GM06990 (cell line): Measurements from ENCODE around the gene CPNE9.

Experiments used
- DNase-seq: peaks from one replicate; pipeline ENCODE4 v3.0.0-alpha.2; 2011; ENCODE audit not compliant: insufficient read length; ENCODE audit errors: extremely low read depth
- H3K27me3 ChIP-seq: replicated peaks from 2 replicates; pipeline ENCODE4 v1.6.0; 2011; ENCODE audit warnings: low read length; ENCODE audit not compliant: control insufficient read depth, insufficient read depth
- H3K36me3 ChIP-seq: 2 replicates; pipeline ENCODE4 v1.5.1; 2011; ENCODE audit warnings: low read length; ENCODE audit not compliant: control insufficient read depth, insufficient read depth
- H3K4me3 ChIP-seq: replicated peaks from 2 replicates; pipeline ENCODE4 v1.5.1; 2011; ENCODE audit warnings: low read depth, mild to moderate bottlenecking, control low read depth, low read length
- TF ChIP-seq, protein P1 (sequence below): IDR thresholded peaks from 2 replicates; pipeline ENCODE4 v1.5.1; 2011; ENCODE audit warnings: low read length, control low read depth, mild to moderate bottlenecking, inconsistent platforms; ENCODE audit not compliant: insufficient read depth, poor library complexity, severe bottlenecking

Gene CPNE9

DNA sequence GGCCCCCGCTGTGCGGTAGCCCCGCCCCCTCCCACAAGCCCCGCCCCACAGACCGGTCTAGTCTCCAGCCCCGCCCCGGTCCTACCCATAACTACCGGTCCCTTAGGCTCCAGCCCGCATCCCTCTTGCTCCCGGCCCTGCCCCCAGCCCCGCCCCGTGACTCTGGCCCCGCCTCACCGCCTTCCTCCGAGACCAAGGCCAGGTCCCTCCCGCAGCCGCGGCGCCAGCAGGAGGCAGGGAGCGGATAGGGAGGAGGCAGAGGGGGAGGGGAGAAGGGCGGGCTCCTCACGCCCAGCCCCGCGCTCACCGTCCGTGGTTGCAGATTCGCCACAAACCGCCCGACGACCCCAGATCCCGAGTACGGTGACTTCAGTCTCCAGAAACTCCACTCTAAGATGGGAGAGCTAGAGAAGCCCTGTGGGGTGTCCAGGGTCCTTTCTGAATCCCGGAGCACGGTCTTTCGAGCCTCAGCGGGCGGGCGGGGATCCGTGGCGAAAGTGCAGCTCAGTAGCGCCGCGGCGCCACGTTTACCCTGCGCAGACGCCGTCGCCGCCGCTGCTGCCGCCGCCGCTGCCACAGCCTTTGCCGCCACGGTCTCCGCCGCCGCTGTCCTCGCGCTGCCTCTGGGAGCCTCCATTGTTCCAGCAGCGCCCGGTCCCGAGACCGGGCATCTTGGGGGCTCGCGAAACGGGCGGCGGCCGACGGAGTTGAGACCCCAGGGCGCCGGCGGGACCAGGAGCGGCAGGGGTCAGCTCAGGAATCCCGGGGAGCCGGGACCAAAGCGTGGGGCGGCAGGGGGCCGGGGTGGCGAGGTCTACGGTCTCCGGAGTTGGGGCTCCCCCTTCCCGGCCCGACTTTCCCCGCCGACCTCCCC is 27.8 kb downstream of the CPNE9 start, which contains the start of gene BRPF1:
BRPF1 (plus strand) TSS at position 530 of the 874 bp plus-strand sequence. CDS start 2,406 bp downstream, outside the sequence.
- peak; percentile 99 for DNase-seq
- peak within 1 kb of the TSS; percentile 95 for H3K4me3 ChIP-seq
- H3K36me3 ChIP-seq = peaks cover 10% of the 10 kb centered on the region
- TF ChIP-seq, protein P1, sequence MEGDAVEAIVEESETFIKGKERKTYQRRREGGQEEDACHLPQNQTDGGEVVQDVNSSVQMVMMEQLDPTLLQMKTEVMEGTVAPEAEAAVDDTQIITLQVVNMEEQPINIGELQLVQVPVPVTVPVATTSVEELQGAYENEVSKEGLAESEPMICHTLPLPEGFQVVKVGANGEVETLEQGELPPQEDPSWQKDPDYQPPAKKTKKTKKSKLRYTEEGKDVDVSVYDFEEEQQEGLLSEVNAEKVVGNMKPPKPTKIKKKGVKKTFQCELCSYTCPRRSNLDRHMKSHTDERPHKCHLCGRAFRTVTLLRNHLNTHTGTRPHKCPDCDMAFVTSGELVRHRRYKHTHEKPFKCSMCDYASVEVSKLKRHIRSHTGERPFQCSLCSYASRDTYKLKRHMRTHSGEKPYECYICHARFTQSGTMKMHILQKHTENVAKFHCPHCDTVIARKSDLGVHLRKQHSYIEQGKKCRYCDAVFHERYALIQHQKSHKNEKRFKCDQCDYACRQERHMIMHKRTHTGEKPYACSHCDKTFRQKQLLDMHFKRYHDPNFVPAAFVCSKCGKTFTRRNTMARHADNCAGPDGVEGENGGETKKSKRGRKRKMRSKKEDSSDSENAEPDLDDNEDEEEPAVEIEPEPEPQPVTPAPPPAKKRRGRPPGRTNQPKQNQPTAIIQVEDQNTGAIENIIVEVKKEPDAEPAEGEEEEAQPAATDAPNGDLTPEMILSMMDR = no peak
- no peaks in the 10 kb centered on the region for H3K27me3 ChIP-seq

DNA sequence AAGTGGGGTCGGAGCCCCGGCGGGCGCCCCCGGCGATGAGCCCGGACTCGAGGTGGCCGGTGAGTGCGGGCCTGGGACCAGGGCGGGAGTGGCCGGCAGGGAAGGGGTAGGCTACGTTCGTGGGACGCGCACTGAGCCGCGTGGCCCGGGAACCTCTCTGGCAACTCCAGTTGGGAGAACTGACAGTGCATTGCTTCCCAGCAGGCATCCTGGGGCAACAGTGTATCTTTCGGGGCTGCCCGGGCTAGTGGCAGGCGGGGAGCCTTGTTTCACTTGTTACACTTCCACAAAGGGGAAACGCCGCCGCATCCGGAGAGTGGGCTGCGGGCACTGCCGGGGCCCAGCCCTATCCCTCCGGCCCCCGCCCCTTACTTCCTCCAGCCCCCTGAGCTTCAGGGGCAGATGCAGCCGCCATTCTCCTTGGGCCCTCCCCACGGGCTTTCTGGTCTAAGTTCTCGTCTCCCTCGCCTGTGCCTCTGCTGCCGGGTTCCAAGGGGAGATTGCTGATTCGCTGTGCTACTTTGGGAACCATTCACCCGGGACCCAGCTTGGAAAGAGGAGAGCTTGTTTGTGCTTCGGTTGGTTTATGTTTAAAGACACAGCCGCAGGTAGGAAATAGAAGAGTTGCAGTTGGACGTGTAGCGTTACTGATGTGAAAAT is 28.6 kb downstream of the CPNE9 start:
- Histone ChIP-seq H3K4me3 (peak overlapping the region; percentile 95), H3K36me3 (peaks cover 15% of the 10 kb centered on the region), H3K27me3 (no peaks in the 10 kb centered on the region)
- TF ChIP-seq, protein P1 = no peak
- DNase-seq = peak; percentile 55

DNA sequence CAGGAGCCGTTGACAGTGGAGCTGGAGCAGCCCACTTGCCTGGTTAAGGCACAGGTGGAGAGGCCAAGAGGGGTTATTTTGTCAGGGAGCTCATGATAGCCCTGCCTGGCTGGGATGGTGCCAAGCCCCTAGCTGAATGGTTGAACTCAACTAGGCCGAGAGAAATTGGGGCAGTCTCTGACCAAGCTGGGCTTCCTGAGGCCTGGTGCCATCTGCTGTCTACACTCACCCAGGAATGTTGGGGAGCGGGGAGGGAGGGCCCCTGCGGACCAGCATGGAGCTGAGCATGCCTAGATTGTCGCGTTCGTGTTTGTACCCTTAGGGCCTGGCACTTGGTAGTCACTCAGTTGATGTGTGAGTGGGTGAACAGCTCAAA is 29.1 kb downstream of the CPNE9 start:
- TF ChIP-seq, protein P1 = no peak

DNA sequence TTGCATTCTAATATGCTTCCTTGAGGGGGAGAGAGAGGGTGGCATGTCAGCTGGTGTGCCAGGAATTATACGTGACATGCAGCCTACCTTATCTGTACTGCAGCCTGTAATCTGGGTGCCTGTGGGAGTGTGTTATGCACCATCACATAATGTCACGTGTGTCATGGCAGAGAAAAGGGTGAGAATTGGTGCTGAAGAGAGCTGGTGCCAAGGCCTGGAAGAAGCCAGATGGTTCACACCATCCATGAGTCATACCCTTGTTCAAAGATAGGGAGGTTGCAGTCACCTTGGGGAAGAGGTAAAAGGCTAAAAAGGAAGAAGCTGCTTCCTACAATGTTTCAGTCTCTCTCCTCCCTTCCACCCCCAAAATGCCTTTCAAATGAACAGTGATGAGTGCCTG is 33.2 kb downstream of the CPNE9 start:
- TF ChIP-seq, protein P1 = no peak
- Histone ChIP-seq H3K36me3 (peaks cover 45% of the 10 kb centered on the region), H3K4me3 (no peak overlapping the region), H3K27me3 (no peaks in the 10 kb centered on the region)
- DNase-seq = no peak

More for the DNA sequence above, 29.1 kb downstream of the CPNE9 start:
- DNase-seq = no peak
- Histone ChIP-seq H3K36me3 (peaks cover 17% of the 10 kb centered on the region), H3K4me3 (peak overlapping the region; percentile 95), H3K27me3 (no peaks in the 10 kb centered on the region)

DNA sequence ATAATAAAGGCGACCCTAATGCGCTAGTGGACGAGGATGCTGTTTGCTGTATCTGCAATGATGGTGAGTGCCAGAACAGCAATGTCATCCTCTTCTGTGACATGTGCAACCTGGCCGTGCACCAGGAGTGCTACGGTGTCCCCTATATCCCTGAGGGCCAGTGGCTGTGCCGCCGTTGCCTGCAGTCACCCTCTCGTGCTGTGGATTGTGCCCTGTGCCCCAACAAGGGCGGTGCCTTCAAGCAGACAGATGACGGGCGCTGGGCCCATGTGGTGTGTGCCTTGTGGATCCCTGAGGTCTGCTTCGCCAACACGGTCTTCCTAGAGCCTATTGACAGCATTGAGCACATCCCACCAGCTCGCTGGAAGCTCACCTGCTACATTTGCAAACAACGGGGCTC is 35.5 kb downstream of the CPNE9 start:
- Histone ChIP-seq H3K36me3 (peaks cover 61% of the 10 kb centered on the region), H3K27me3 (no peaks in the 10 kb centered on the region), H3K4me3 (no peak overlapping the region)
- no peak for DNase-seq
- TF ChIP-seq, protein P1 = no peak
